Measurements from ENCODE around the gene MLF2. TPM values are rescaled to one million over a fixed set of nuclear protein-coding genes. Genes with fewer than 3 reads are reported as not detected.

Gene MLF2
- total and polyA plus RNA-seq, 2 of the 13 experiments (the other 11 are each of a cell fraction or from before 2014, with no cell fraction given), result 88.1 to 167 TPM

- peak; percentile 57; the same call in 1 of the 2 replicates for TF ChIP-seq RFXAP (CRISPR knock-in tag; IDR thresholded peaks at IDR 0.05; ENCODE audit: borderline replicate concordance)
- peak; percentile 90; the same call in 1 of the 2 replicates for TF ChIP-seq ZNF280D (CRISPR knock-in tag; IDR thresholded peaks at IDR 0.05)
- peak; percentile 81; the same call in 1 of the 2 replicates for TF ChIP-seq WIZ (CRISPR knock-in tag; IDR thresholded peaks at IDR 0.05)
- TF ChIP-seq PCBP1 (IDR thresholded peaks at IDR 0.05; ENCODE audit: borderline replicate concordance, low read depth, low read length), result peak; percentile 37; the same call in 1 of the 2 replicates
- peak; percentile 74; the same call in 1 of the 2 replicates for TF ChIP-seq MIXL1 (CRISPR knock-in tag; IDR thresholded peaks at IDR 0.05)
- peak; percentile 85 for TF ChIP-seq ZNF564 (CRISPR knock-in tag; IDR thresholded peaks at IDR 0.05)
- TF ChIP-seq HMGXB3 (CRISPR knock-in tag; IDR thresholded peaks at IDR 0.05; ENCODE audit: borderline replicate concordance), result peak; percentile 52; the same call in 1 of the 2 replicates
- no peak for TF ChIP-seq SNAPC2 (CRISPR knock-in tag; IDR thresholded peaks at IDR 0.05)
- no peak; the same call in 1 of the 2 replicates for TF ChIP-seq CHD2 (IDR thresholded peaks at IDR 0.05; ENCODE audit: low read depth, low read length)
- TF ChIP-seq CERS6 (CRISPR knock-in tag; IDR thresholded peaks at IDR 0.05), result no peak
- TF ChIP-seq AGO1 (IDR thresholded peaks at IDR 0.05; ENCODE audit: low read depth, low read length, poor library complexity, severe bottlenecking), result peak; percentile 56
- peak; percentile 74; the same call in 1 of the 2 replicates for TF ChIP-seq TBX3 (IDR thresholded peaks at IDR 0.05; ENCODE audit: borderline replicate concordance)
- peak; percentile 95 for TF ChIP-seq ETV5 (CRISPR knock-in tag; IDR thresholded peaks at IDR 0.05; ENCODE audit: borderline replicate concordance)
- no peak for TF ChIP-seq CSRNP2 (CRISPR knock-in tag; conservative IDR thresholded peaks at IDR 0.05; ENCODE audit: low read depth)
- peak; percentile 93 for TF ChIP-seq PHF21A (CRISPR knock-in tag; IDR thresholded peaks at IDR 0.05)
- no peak for TF ChIP-seq ZNF672 (CRISPR knock-in tag; IDR thresholded peaks at IDR 0.05)
- TF ChIP-seq ZNF839 (CRISPR knock-in tag; IDR thresholded peaks at IDR 0.05; ENCODE audit: borderline replicate concordance), result peak; percentile 74; the same call in 1 of the 2 replicates
- TF ChIP-seq EED (CRISPR knock-in tag; IDR thresholded peaks at IDR 0.05), result no peak; the same call in 1 of the 2 replicates
- TF ChIP-seq ZNF891 (CRISPR knock-in tag; IDR thresholded peaks at IDR 0.05), result peak; percentile 94
Observed at GRCh38 chr12:6723607-6724408, 29.1 kb downstream of the MLF2 start, which contains the start of gene COPS7A (continued).
